HL-60 (cell line): ENCODE results near the gene FARS2.

ENCODE experiments used
- DNase-seq, 2 experiments: peaks; one replicate each; pipeline ENCODE4 v3.0.0-alpha.2; 2010 to 2020; ENCODE audit warnings: low read depth in 1 of 2, low spot score in 1 of 2
- H3K27ac ChIP-seq: fragments of 250-450 bp; sonication (Bioruptor Pico); replicated peaks from 2 replicates; pipeline ENCODE4 v1.5.1; 2020; ENCODE audit warnings: mild to moderate bottlenecking, moderate library complexity
- H3K27me3 ChIP-seq: fragments of 250-450 bp; sonication (Bioruptor Pico); 2 replicates; pipeline ENCODE4 v1.5.1; 2021; ENCODE audit warnings: mild to moderate bottlenecking, moderate library complexity; ENCODE audit not compliant: insufficient read depth, poor library complexity, severe bottlenecking
- H3K4me3 ChIP-seq: replicated peaks from 2 replicates; pipeline ENCODE4 v1.5.1; 2011; ENCODE audit warnings: mild to moderate bottlenecking, control low read depth, low read length; ENCODE audit not compliant: insufficient read depth
- CTCF ChIP-seq: IDR thresholded peaks from one replicate; pipeline ENCODE4 v1.5.1; 2011; ENCODE audit warnings: low read length, control low read depth, inconsistent platforms; ENCODE audit not compliant: insufficient read depth
- GABPA ChIP-seq: IDR thresholded peaks from 2 replicates; pipeline ENCODE4 v1.6.1; 2012; ENCODE audit warnings: low read depth
- POLR2AphosphoS5 ChIP-seq: IDR thresholded peaks from 2 replicates; pipeline ENCODE4 v1.6.1; 2012; ENCODE audit warnings: low read depth
- SPI1 ChIP-seq: IDR thresholded peaks from 2 replicates; pipeline ENCODE4 v1.6.1; 2012; ENCODE audit warnings: low read depth, mild to moderate bottlenecking, borderline replicate concordance
- TF ChIP-seq, protein P1 (sequence below): IDR thresholded peaks from 2 replicates; pipeline ENCODE4 v1.6.1; 2012; ENCODE audit warnings: low read depth; ENCODE audit not compliant: insufficient replicate concordance

The FARS2 gene

DNA sequence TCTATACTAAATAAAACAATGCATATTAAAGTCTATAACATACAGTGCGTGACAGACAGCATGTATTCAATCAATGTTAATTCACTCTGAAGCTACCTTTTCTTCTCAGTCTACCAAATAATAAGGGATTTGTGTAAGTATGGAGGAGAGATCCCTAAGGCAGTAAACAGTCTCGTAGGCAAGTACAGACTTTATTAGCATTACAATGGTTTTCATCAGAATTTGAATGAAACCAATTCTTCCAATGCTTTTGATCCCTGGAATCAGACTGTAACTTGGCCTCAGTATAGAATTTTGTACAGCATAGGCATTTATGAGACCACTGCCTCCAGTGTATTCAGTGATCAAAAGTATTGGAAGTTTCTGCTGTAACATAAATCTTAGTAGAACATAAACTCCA, 20.1 kb upstream of the FARS2 start:
- Histone ChIP-seq H3K27ac (no peak overlapping the region), H3K4me3 (no peak overlapping the region), H3K27me3 (no peaks in the 10 kb centered on the region)
- TF ChIP-seq POLR2AphosphoS5, result no peak
- TF ChIP-seq, protein P1, sequence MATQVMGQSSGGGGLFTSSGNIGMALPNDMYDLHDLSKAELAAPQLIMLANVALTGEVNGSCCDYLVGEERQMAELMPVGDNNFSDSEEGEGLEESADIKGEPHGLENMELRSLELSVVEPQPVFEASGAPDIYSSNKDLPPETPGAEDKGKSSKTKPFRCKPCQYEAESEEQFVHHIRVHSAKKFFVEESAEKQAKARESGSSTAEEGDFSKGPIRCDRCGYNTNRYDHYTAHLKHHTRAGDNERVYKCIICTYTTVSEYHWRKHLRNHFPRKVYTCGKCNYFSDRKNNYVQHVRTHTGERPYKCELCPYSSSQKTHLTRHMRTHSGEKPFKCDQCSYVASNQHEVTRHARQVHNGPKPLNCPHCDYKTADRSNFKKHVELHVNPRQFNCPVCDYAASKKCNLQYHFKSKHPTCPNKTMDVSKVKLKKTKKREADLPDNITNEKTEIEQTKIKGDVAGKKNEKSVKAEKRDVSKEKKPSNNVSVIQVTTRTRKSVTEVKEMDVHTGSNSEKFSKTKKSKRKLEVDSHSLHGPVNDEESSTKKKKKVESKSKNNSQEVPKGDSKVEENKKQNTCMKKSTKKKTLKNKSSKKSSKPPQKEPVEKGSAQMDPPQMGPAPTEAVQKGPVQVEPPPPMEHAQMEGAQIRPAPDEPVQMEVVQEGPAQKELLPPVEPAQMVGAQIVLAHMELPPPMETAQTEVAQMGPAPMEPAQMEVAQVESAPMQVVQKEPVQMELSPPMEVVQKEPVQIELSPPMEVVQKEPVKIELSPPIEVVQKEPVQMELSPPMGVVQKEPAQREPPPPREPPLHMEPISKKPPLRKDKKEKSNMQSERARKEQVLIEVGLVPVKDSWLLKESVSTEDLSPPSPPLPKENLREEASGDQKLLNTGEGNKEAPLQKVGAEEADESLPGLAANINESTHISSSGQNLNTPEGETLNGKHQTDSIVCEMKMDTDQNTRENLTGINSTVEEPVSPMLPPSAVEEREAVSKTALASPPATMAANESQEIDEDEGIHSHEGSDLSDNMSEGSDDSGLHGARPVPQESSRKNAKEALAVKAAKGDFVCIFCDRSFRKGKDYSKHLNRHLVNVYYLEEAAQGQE, result no peak
- TF ChIP-seq GABPA, result no peak
- no peak for TF ChIP-seq CTCF
- no peak for TF ChIP-seq SPI1
- DNase-seq, result no peak

GRCh38 chr6:5243069-5243468, 18.2 kb upstream of the FARS2 start:
- TF ChIP-seq POLR2AphosphoS5 (no peak), SPI1 (no peak), CTCF (no peak), GABPA (no peak)
- TF ChIP-seq, protein P1, result no peak
- DNase-seq, result no peak
- H3K27ac ChIP-seq, result no peak overlapping the region
- H3K27me3 ChIP-seq, result no peaks in the 10 kb centered on the region
- no peak overlapping the region for H3K4me3 ChIP-seq

GRCh38 chr6:5246141-5247097, 14.9 kb upstream of the FARS2 start:
- Histone ChIP-seq H3K4me3 (no peak overlapping the region), H3K27ac (no peak overlapping the region), H3K27me3 (no peaks in the 10 kb centered on the region)
- TF ChIP-seq GABPA (no peak), CTCF (no peak), POLR2AphosphoS5 (no peak), SPI1 (no peak)
- TF ChIP-seq, protein P1, result no peak
- no peak for DNase-seq
